Measurements from ENCODE around the gene EMSY. TPM values are rescaled to one million over a fixed set of nuclear protein-coding genes. Genes with fewer than 3 reads are reported as not detected.

Gene EMSY
- total and polyA plus RNA-seq, 9 of the 15 experiments (the other 6 are each of a cell fraction or from before 2014, with no cell fraction given) = 12.7 to 25.4 (median 17.9) TPM

DNA sequence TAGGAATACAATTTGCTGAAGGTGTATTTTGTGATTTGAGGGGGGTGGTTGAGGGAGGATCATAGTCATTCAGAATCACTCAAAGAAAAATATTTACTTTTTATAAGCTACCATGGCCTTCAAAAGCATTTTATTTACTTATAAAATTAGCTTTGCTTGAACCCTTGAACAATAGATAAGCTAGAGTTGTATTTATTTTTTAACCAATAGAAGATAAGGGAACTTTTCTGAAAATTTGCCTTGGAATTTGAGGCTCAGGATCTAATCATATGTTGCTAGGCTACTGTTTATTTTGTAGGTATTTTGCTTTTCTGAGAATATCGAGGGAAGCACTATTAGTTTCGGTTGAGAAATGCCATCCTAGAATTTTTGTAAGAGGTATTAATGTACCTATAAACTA lies 82.1 kb downstream of the EMSY start:
- Histone ChIP-seq H3K9me1 (ENCODE audit: control insufficient read depth, insufficient read depth, low read length) (no peaks in the 10 kb centered on the region), H3K4me2 (ENCODE audit: insufficient read depth, low read length) (no peak overlapping the region), H2AFZ (ENCODE audit: low read depth, low read length) (no peak overlapping the region), H3K9me3 (replicated peaks; ENCODE audit: control insufficient read depth, insufficient read depth, low read depth, low read length) (no peaks in the 10 kb centered on the region), H3K79me2 (ENCODE audit: control insufficient read depth, insufficient read depth, low read length) (no peaks in the 10 kb centered on the region), H3K9ac (ENCODE audit: insufficient read depth in 1 of 2, low read depth in 2 of 2, low read length in 2 of 2) (no peak overlapping the region), H4K20me1 (replicated peaks; ENCODE audit: control insufficient read depth, insufficient read depth, low read length) (no peaks in the 10 kb centered on the region), H3K27me3 (ENCODE audit: control insufficient read depth in 2 of 2, insufficient read depth in 2 of 2, low read length in 2 of 2) (no peaks in the 10 kb centered on the region), H3K4me1 (replicated peaks in 1 of 2; ENCODE audit: control insufficient read depth in 2 of 2, insufficient read depth in 2 of 2, low read length in 2 of 2) (no peaks in the 10 kb centered on the region), H3K36me3 (ENCODE audit: control insufficient read depth, insufficient read depth, low read length) (peaks cover 59% of the 10 kb centered on the region), H3K27ac (ENCODE audit: extremely low read depth, low read depth, low read length) (no peak overlapping the region), H3K4me3 (no peak overlapping the region)
- ChIA-PET POLR2A (no interaction called here), CTCF (ENCODE audit: low intra/inter-chr PET ratio) (no interaction called here)
- no peak for DNase-seq (ENCODE audit: extremely low read depth in 1 of 4, low spot score in 3 of 4)
- TF ChIP-seq HDAC1 (IDR thresholded peaks at IDR 0.05) = no peak
- TF ChIP-seq ZNF212 (CRISPR knock-in tag; IDR thresholded peaks at IDR 0.05) = no peak
- TF ChIP-seq CHCHD3 (CRISPR knock-in tag; IDR thresholded peaks at IDR 0.05) = no peak
- TF ChIP-seq, protein P1, sequence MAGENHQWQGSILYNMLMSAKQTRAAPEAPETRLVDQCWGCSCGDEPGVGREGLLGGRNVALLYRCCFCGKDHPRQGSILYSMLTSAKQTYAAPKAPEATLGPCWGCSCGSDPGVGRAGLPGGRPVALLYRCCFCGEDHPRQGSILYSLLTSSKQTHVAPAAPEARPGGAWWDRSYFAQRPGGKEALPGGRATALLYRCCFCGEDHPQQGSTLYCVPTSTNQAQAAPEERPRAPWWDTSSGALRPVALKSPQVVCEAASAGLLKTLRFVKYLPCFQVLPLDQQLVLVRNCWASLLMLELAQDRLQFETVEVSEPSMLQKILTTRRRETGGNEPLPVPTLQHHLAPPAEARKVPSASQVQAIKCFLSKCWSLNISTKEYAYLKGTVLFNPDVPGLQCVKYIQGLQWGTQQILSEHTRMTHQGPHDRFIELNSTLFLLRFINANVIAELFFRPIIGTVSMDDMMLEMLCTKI (IDR thresholded peaks at IDR 0.05; ENCODE audit: partially characterized antibody) = no peak
- TF ChIP-seq U2AF1 (optimal IDR thresholded peaks at IDR 0.05; ENCODE audit: low read depth, low read length) = no peak
- TF ChIP-seq ZNF695 (CRISPR knock-in tag; IDR thresholded peaks at IDR 0.05) = no peak
- no peak for TF ChIP-seq ILF3 (IDR thresholded peaks at IDR 0.05; ENCODE audit: borderline replicate concordance)
- TF ChIP-seq, protein P2, sequence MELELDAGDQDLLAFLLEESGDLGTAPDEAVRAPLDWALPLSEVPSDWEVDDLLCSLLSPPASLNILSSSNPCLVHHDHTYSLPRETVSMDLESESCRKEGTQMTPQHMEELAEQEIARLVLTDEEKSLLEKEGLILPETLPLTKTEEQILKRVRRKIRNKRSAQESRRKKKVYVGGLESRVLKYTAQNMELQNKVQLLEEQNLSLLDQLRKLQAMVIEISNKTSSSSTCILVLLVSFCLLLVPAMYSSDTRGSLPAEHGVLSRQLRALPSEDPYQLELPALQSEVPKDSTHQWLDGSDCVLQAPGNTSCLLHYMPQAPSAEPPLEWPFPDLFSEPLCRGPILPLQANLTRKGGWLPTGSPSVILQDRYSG (tag; conservative IDR thresholded peaks at IDR 0.05; ENCODE audit: low read depth) = no peak
- TF ChIP-seq MTA1 (IDR thresholded peaks at IDR 0.05; ENCODE audit: borderline replicate concordance) = no peak
- intact Hi-C loops (cut with micrococcal nuclease) = no loop called here
- 50% methylated on average over 2 of the region's 2 CpGs for WGBS (ENCODE audit: insufficient coverage, low coverage, missing lambda C conversion rate)
- BruUV-seq (replicated peaks) = no TSS peak
- FAIRE-seq = no peak
- ATAC-seq = no peak
- in situ Hi-C loops (cut with MboI) = no loop called here

Measured in K562 (cell line).